Fibroblast of skin of scalp (primary cell): ENCODE results near the gene TCF12.
"Not testable (repeated sequence)": the region's sequence is repeated elsewhere in the genome, so short reads cannot be mapped to it uniquely, and the experiment has no call there.

Experiments
- DNase-seq: peaks from one replicate; pipeline ENCODE4 v3.0.0-alpha.2; 2013

Gene TCF12

GRCh38 chr15:56916825-56917477, 1.5 kb upstream of the TCF12 start:
- no peak for DNase-seq

GRCh38 chr15:56917652-56918045, 795 bp upstream of the TCF12 start:
- DNase-seq, result no peak

GRCh38 chr15:56919031-56919608, 676 bp downstream of the TCF12 start:
- DNase-seq, result peak; percentile 71

GRCh38 chr15:56919609-56920366, 1.3 kb downstream of the TCF12 start:
- DNase-seq, result peak; percentile 41

- DNase-seq, result no peak
These were observed 1.9 kb downstream of the TCF12 start for GRCh38 chr15:56920367-56920627.

- DNase-seq, result no peak
These were observed 4.7 kb downstream of the TCF12 start for GRCh38 chr15:56923174-56923591.

GRCh38 chr15:56927816-56928215, 9.4 kb downstream of the TCF12 start:
- DNase-seq, result peak; percentile 53

- DNase-seq, result peak; percentile 72
These were observed 11.0 kb downstream of the TCF12 start for GRCh38 chr15:56929399-56929798.

GRCh38 chr15:56929933-56930332, 11.5 kb downstream of the TCF12 start:
- DNase-seq, result no peak

GRCh38 chr15:56930669-56931313, 12.3 kb downstream of the TCF12 start:
- DNase-seq, result no peak

GRCh38 chr15:56931639-56932508, 13.4 kb downstream of the TCF12 start:
- DNase-seq, result no peak

GRCh38 chr15:56932509-56932868, 14.0 kb downstream of the TCF12 start:
- DNase-seq, result not testable (repeated sequence)

- no peak for DNase-seq
These were observed 15.0 kb downstream of the TCF12 start for GRCh38 chr15:56933410-56933809.

- DNase-seq, result no peak
These were observed 15.4 kb downstream of the TCF12 start for GRCh38 chr15:56933811-56934210.

GRCh38 chr15:56934269-56934668, 15.8 kb downstream of the TCF12 start:
- no peak for DNase-seq

GRCh38 chr15:56936929-56937328, 18.5 kb downstream of the TCF12 start:
- DNase-seq, result no peak

GRCh38 chr15:56939257-56939656, 20.8 kb downstream of the TCF12 start:
- peak; percentile 25 for DNase-seq

GRCh38 chr15:56940388-56940787, 21.9 kb downstream of the TCF12 start:
- no peak for DNase-seq

GRCh38 chr15:56942118-56942517, 23.7 kb downstream of the TCF12 start:
- no peak for DNase-seq

- DNase-seq, result peak; percentile 59
These were observed 25.0 kb downstream of the TCF12 start for GRCh38 chr15:56943403-56943802.

GRCh38 chr15:56944485-56944884, 26.0 kb downstream of the TCF12 start:
- no peak for DNase-seq

GRCh38 chr15:56946150-56946549, 27.7 kb downstream of the TCF12 start:
- no peak for DNase-seq
